IMR-90 (cell line): ENCODE results near the gene TSHZ3.

ENCODE experiments used
- CEBPB ChIP-seq: IDR thresholded peaks from 2 replicates; pipeline ENCODE4 v1.6.1; 2012; ENCODE audit warnings: low read depth, low read length, improper control_type of control experiment
- FOS ChIP-seq: fragments of 150-350 bp; IDR thresholded peaks from 2 replicates; pipeline ENCODE4 v1.6.1; 2016; ENCODE audit warnings: low read depth, low read length
- POLR2A ChIP-seq: IDR thresholded peaks from 2 replicates; pipeline ENCODE4 v1.6.1; 2012; ENCODE audit warnings: mild to moderate bottlenecking, low read depth, low read length
- USF2 ChIP-seq: fragments of 150-350 bp; IDR thresholded peaks from 2 replicates; pipeline ENCODE4 v1.6.1; 2017; ENCODE audit warnings: mild to moderate bottlenecking, antibody characterized with exemption, low read length, low read depth
- TF ChIP-seq, protein P1 (sequence below): conservative IDR thresholded peaks from 2 replicates; pipeline ENCODE4 v1.5.1; 2012; ENCODE audit warnings: mild to moderate bottlenecking, low read depth, low read length, improper control_type of control experiment

GRCh38 chr19:31280287-31281006 is 68.8 kb downstream of the TSHZ3 start:
- TF ChIP-seq, protein P1, sequence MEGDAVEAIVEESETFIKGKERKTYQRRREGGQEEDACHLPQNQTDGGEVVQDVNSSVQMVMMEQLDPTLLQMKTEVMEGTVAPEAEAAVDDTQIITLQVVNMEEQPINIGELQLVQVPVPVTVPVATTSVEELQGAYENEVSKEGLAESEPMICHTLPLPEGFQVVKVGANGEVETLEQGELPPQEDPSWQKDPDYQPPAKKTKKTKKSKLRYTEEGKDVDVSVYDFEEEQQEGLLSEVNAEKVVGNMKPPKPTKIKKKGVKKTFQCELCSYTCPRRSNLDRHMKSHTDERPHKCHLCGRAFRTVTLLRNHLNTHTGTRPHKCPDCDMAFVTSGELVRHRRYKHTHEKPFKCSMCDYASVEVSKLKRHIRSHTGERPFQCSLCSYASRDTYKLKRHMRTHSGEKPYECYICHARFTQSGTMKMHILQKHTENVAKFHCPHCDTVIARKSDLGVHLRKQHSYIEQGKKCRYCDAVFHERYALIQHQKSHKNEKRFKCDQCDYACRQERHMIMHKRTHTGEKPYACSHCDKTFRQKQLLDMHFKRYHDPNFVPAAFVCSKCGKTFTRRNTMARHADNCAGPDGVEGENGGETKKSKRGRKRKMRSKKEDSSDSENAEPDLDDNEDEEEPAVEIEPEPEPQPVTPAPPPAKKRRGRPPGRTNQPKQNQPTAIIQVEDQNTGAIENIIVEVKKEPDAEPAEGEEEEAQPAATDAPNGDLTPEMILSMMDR, result no peak
- TF ChIP-seq POLR2A (no peak), FOS (no peak), CEBPB (no peak), USF2 (no peak)
